HFFc6 (cell line): ENCODE measurements around the gene DMXL1. TPM values are rescaled to one million over a fixed set of nuclear protein-coding genes. Genes with fewer than 3 reads are reported as not detected.
A peak's percentile ranks its signal among the peaks of the same experiment; 100 is the strongest.

Experiments used
- DNase-seq: peaks from one replicate; pipeline ENCODE4 v3.0.0-alpha.2; 2018
- H3K27ac Mint-ChIP-seq: 2 replicates; pipeline ENCODE4 v1.8.0; 2020; ENCODE audit warnings: mild to moderate bottlenecking, mixed read lengths
- H3K27me3 Mint-ChIP-seq: 2 replicates; pipeline ENCODE4 v1.8.0; 2021; ENCODE audit warnings: mild to moderate bottlenecking, moderate library complexity, mixed read lengths; ENCODE audit not compliant: insufficient read depth
- H3K36me3 Mint-ChIP-seq: 2 replicates; pipeline ENCODE4 v1.8.0; 2021; ENCODE audit warnings: low read depth, mixed read lengths
- H3K4me1 Mint-ChIP-seq: 2 replicates; pipeline ENCODE4 v1.8.0; 2020; ENCODE audit warnings: low read depth, mixed read lengths
- H3K4me3 Mint-ChIP-seq: 2 replicates; pipeline ENCODE4 v1.8.0; 2020; ENCODE audit warnings: mild to moderate bottlenecking, moderate library complexity, mixed read lengths
- H3K9me3 Mint-ChIP-seq: 2 replicates; pipeline ENCODE4 v1.8.0; 2020; ENCODE audit warnings: mild to moderate bottlenecking, mixed read lengths
- total RNA-seq, 6 experiments: library from RNA; stranded (reverse); fragmentation: NEBNext Ultra II Directional; extraction: Animal tissue kit (Norgen Biotek cat#: 25700); gene quantifications; 2 replicates in 1 of 6; 3 replicates in 5 of 6; pipeline ENCODE4 v1.2.3, GENCODE V29; 2021
- TF ChIP-seq, protein P1 (sequence below): fragments of 200-600 bp; sonication (generic); IDR thresholded peaks from 2 replicates; pipeline ENCODE4 v1.5.0; 2021; ENCODE audit warnings: antibody characterized with exemption, mild to moderate bottlenecking

DMXL1 gene
- total RNA-seq, 6 experiments from 2014 or later: 19.8 to 23.1 (median 21.5) TPM

DNA sequence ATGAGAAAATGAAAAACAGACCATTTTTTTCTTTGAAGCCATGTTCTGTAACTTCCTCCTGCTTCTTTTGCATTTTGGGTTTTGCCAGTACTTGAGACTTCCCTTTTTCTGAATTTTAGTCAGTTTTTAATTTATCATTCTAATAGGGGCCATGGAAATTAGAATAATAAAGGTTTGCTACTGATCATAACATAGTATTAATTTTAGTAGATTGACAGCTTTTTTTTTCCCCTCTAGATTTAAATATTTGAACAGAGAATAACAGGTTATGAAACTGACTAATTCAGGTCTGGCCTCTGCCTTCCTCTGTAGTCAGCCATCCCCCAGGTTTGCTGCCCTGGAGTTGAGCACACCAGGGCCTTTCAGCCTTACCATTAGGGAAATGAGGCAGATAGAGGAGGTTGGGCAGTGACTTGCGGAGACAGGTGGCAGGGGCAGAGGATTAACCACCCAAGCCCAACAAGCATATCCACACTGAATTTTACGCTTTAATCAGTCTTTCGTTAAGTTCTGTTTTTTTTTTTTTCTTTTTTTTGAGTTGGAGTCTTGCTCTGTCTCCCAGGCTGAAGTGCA is 204.8 kb downstream of the DMXL1 start:
- Mint-ChIP-seq H3K27ac (peak overlapping the region; percentile 73; the same call in 1 of the 2 replicates), H3K4me3 (no peak overlapping the region), H3K4me1 (peaks cover 34% of the 10 kb centered on the region), H3K36me3 (no peaks in the 10 kb centered on the region), H3K27me3 (no peaks in the 10 kb centered on the region; the same call in 1 of the 2 replicates), H3K9me3 (no peaks in the 10 kb centered on the region)
- no peak for DNase-seq
- TF ChIP-seq, protein P1, sequence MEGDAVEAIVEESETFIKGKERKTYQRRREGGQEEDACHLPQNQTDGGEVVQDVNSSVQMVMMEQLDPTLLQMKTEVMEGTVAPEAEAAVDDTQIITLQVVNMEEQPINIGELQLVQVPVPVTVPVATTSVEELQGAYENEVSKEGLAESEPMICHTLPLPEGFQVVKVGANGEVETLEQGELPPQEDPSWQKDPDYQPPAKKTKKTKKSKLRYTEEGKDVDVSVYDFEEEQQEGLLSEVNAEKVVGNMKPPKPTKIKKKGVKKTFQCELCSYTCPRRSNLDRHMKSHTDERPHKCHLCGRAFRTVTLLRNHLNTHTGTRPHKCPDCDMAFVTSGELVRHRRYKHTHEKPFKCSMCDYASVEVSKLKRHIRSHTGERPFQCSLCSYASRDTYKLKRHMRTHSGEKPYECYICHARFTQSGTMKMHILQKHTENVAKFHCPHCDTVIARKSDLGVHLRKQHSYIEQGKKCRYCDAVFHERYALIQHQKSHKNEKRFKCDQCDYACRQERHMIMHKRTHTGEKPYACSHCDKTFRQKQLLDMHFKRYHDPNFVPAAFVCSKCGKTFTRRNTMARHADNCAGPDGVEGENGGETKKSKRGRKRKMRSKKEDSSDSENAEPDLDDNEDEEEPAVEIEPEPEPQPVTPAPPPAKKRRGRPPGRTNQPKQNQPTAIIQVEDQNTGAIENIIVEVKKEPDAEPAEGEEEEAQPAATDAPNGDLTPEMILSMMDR: no peak

DNA sequence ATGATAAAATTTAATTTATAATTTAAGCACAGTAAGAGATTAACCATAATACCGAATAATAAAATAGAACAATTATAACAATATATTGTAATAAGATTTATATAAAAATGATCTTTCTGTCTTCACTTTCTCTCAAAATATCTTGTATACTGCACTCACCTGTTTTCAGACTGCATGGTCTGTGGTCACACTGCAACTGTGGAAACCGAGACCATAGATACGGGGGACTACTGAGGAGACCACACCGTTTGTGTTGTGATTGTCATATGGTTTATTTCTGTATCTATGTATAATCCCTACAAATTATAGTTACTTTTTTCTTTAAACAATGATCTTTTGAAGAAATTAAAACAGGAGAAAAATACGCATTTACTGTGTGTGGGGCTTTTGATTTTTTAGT is 206.1 kb downstream of the DMXL1 start:
- DNase-seq: no peak
- Mint-ChIP-seq H3K36me3 (no peaks in the 10 kb centered on the region), H3K27me3 (no peaks in the 10 kb centered on the region; the same call in 1 of the 2 replicates), H3K9me3 (no peaks in the 10 kb centered on the region), H3K4me3 (no peak overlapping the region), H3K4me1 (peaks cover 32% of the 10 kb centered on the region), H3K27ac (no peak overlapping the region)
- TF ChIP-seq, protein P1: no peak

DNA sequence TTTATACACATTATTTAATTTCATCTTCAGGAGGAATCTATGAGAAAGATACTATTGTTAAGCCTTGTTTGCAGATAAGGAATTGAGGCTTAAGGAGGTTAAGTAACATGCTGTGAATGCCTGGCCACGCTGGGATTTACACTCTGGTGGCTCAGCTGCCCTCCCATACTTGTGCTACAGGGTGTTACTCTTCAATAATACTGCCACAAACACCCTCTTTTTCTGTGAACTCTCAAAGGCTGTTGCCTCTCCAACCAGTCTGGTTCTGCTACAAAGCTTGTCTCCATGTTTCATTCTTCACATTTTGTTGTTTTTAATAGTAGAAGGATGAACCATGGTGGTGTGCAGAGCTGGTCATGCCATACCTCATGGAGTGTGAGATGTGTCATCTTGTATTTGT is 208.2 kb downstream of the DMXL1 start:
- Mint-ChIP-seq H3K9me3 (no peaks in the 10 kb centered on the region), H3K27ac (no peak overlapping the region), H3K4me1 (peaks cover 17% of the 10 kb centered on the region), H3K27me3 (no peaks in the 10 kb centered on the region; the same call in 1 of the 2 replicates), H3K36me3 (no peaks in the 10 kb centered on the region), H3K4me3 (no peak overlapping the region)
- DNase-seq: no peak
- TF ChIP-seq, protein P1: no peak

DNA sequence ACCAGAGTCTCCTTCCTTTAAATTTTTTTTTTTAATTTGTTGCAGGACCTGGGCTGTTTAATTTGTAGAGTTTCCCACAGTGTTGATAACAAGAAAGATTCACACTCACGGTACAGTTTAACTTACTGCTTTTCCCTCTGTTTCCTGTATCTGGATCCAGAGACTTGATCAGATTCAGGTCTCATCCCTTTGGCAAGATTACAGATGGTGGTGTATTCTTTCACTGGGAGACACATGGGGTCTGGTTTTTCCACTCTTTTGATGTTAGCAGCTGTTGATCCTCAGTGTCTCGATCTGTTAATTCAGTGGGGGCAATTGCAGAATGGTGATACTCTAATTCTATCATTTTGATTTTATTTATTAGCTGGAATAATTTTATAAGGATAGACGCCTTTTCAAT is 209.5 kb downstream of the DMXL1 start:
- Mint-ChIP-seq H3K27me3 (no peaks in the 10 kb centered on the region; the same call in 1 of the 2 replicates), H3K36me3 (no peaks in the 10 kb centered on the region), H3K4me3 (no peak overlapping the region), H3K4me1 (peaks cover 13% of the 10 kb centered on the region), H3K27ac (no peak overlapping the region), H3K9me3 (no peaks in the 10 kb centered on the region)
- TF ChIP-seq, protein P1: no peak
- no peak for DNase-seq

DNA sequence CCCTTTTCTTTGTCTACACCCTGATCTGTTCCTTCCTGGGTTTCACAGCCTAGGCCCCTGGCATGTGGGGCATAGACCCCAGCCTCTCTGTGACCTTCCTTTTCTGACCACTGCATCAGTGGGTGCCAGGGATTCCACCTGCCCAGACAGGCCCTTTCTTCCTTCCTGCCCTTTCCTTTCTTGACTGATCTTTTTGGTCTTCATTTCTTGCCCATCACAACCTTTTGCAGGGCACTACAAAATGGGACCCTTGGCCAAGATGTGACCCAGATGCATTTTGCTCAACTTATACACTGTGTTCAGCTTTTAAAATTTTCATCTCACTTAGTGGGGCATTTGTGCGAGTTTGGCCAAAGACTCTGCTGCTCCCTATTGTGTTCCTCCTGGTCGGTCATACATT is 211.7 kb downstream of the DMXL1 start:
- no peak overlapping the region for H3K27ac Mint-ChIP-seq
- H3K36me3 Mint-ChIP-seq: no peaks in the 10 kb centered on the region
- H3K27me3 Mint-ChIP-seq: no peaks in the 10 kb centered on the region; the same call in 1 of the 2 replicates
- no peak for DNase-seq
- TF ChIP-seq, protein P1: no peak
- H3K4me1 Mint-ChIP-seq: peaks cover 28% of the 10 kb centered on the region
- no peak overlapping the region for H3K4me3 Mint-ChIP-seq
- no peaks in the 10 kb centered on the region for H3K9me3 Mint-ChIP-seq
